ENCODE data around the gene TPH2.

- TF ChIP-seq CTCF (IDR thresholded peaks at IDR 0.05) (no peak), POLR2AphosphoS5 (IDR thresholded peaks at IDR 0.05) (no peak), POLR2A (IDR thresholded peaks at IDR 0.05) (no peak), EP300 (IDR thresholded peaks at IDR 0.05) (no peak)
Measured at GRCh38 chr12:71958457-71958856, 19.8 kb downstream of the TPH2 start.
